HFFc6 (cell line): Measurements from ENCODE around the gene GRAMD1B. TPM values are rescaled to one million over a fixed set of nuclear protein-coding genes. Genes with fewer than 3 reads are reported as not detected.

Experiments used
- DNase-seq: peaks from one replicate; pipeline ENCODE4 v3.0.0-alpha.2; 2018
- H3K27ac Mint-ChIP-seq: 2 replicates; pipeline ENCODE4 v1.8.0; 2020; ENCODE audit warnings: mild to moderate bottlenecking, mixed read lengths
- H3K27me3 Mint-ChIP-seq: 2 replicates; pipeline ENCODE4 v1.8.0; 2021; ENCODE audit warnings: mild to moderate bottlenecking, moderate library complexity, mixed read lengths; ENCODE audit not compliant: insufficient read depth
- H3K36me3 Mint-ChIP-seq: 2 replicates; pipeline ENCODE4 v1.8.0; 2021; ENCODE audit warnings: low read depth, mixed read lengths
- H3K4me1 Mint-ChIP-seq: 2 replicates; pipeline ENCODE4 v1.8.0; 2020; ENCODE audit warnings: low read depth, mixed read lengths
- H3K4me3 Mint-ChIP-seq: 2 replicates; pipeline ENCODE4 v1.8.0; 2020; ENCODE audit warnings: mild to moderate bottlenecking, moderate library complexity, mixed read lengths
- H3K9me3 Mint-ChIP-seq: 2 replicates; pipeline ENCODE4 v1.8.0; 2020; ENCODE audit warnings: mild to moderate bottlenecking, mixed read lengths
- long read RNA-seq: library from polyadenylated mRNA; unstranded; transcript quantifications from one replicate; pipeline ENCODE4 v2.0.0, GENCODE V29; 2019
- total RNA-seq, 6 experiments: library from RNA; stranded (reverse); fragmentation: NEBNext Ultra II Directional; extraction: Animal tissue kit (Norgen Biotek cat#: 25700); gene quantifications; 2 replicates in 1 of 6; 3 replicates in 5 of 6; pipeline ENCODE4 v1.2.3, GENCODE V29; 2021
- TF ChIP-seq, protein P1 (sequence below): fragments of 200-600 bp; sonication (generic); IDR thresholded peaks from 2 replicates; pipeline ENCODE4 v1.5.0; 2021; ENCODE audit warnings: antibody characterized with exemption, mild to moderate bottlenecking

The GRAMD1B gene
- total RNA-seq, result 10 to 100 TPM; 46.1 to 54.5 (median 51.3) TPM
- long read RNA-seq, partial matches to known transcripts, result 1 of 12 reads
- long read RNA-seq, other reads (novel, unspliced or antisense), result 9 of 12 reads

DNA sequence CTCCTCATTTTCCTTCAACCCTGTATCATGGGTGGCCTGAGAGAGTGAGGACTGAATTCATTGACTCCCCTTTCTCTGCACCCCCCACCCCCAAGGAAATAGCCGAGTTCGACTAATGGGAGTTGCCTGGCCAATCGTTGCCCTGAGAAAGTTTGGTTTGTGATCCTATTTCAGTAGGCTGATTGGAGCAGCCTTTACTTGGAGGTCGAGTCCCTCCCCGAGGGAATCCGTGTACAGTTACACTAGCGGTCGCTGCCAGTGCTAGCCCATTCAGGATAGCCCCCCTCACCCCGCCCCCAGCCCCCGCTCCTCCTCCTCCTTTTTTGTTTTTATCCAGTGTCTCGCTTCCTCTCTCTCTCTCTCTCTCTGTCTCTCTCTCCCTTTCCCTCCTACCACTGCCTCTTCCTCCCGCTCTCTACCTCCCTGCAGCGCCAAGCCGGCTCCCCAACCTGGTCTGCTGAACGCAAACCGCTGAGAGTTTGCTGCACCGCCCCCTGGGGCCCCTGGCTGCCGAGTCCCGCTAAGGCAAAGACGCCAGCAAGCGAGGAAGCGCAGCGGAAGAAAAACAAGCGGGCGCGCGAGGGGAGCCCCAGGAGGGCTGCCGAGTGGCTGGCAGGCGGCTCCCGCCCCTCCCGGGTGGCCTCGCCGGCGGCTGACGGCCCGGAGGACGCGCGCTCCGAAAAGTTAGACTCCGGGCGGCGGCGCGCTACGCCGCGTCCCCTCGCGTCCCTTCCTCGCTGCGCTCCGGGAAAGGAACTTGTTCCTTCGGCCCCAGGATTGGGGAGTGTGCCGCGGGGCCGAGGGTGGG lies at the start of gene GRAMD1B:
Gene GRAMD1B (plus strand): TSS at position 357 of the 808 bp plus-strand sequence. CDS start 524 bp downstream, outside the sequence.
- Mint-ChIP-seq H3K27me3 (no peaks in the 10 kb centered on the region), H3K27ac (peak within 1 kb of the TSS; percentile 99), H3K4me3 (peak within 1 kb of the TSS; percentile 83), H3K9me3 (no peaks in the 10 kb centered on the region), H3K4me1 (peaks cover 77% of the 10 kb centered on the region), H3K36me3 (peaks cover 34% of the 10 kb centered on the region)
- peak; percentile 93 for DNase-seq
- TF ChIP-seq, protein P1, sequence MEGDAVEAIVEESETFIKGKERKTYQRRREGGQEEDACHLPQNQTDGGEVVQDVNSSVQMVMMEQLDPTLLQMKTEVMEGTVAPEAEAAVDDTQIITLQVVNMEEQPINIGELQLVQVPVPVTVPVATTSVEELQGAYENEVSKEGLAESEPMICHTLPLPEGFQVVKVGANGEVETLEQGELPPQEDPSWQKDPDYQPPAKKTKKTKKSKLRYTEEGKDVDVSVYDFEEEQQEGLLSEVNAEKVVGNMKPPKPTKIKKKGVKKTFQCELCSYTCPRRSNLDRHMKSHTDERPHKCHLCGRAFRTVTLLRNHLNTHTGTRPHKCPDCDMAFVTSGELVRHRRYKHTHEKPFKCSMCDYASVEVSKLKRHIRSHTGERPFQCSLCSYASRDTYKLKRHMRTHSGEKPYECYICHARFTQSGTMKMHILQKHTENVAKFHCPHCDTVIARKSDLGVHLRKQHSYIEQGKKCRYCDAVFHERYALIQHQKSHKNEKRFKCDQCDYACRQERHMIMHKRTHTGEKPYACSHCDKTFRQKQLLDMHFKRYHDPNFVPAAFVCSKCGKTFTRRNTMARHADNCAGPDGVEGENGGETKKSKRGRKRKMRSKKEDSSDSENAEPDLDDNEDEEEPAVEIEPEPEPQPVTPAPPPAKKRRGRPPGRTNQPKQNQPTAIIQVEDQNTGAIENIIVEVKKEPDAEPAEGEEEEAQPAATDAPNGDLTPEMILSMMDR, result peak; percentile 35; the same call in 1 of the 2 replicates

DNA sequence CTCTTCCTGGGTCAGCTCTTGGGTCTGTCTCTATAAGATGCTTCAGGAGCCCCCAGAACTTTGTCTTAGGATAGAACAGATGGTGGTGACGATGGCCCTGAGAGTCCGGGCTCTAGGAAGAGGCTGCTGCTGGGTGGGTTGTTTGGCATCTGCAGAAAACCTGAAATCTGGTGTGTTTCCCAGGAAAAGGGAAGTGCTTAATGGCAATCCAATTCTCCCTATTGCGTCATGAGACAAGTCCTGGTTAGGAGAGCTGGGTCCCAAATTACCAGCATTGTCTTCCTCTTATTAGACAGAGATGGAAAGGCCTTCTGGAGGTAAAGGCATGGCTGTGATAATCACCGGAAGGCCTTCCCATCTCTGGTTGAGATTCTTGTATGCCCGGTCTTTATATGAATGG lies 48.9 kb upstream of the GRAMD1B start:
- peaks cover 22% of the 10 kb centered on the region for H3K27me3 Mint-ChIP-seq
- no peak for DNase-seq
- peaks cover 10% of the 10 kb centered on the region; the same call in 1 of the 2 replicates for H3K4me1 Mint-ChIP-seq
- H3K4me3 Mint-ChIP-seq, result no peak overlapping the region
- H3K9me3 Mint-ChIP-seq, result no peaks in the 10 kb centered on the region
- TF ChIP-seq, protein P1, result no peak
- no peaks in the 10 kb centered on the region; the same call in 1 of the 2 replicates for H3K36me3 Mint-ChIP-seq
- no peak overlapping the region for H3K27ac Mint-ChIP-seq

- Mint-ChIP-seq H3K4me1 (peaks cover 10% of the 10 kb centered on the region; the same call in 1 of the 2 replicates), H3K36me3 (no peaks in the 10 kb centered on the region; the same call in 1 of the 2 replicates), H3K27ac (no peak overlapping the region), H3K27me3 (peaks cover 14% of the 10 kb centered on the region), H3K9me3 (no peaks in the 10 kb centered on the region), H3K4me3 (no peak overlapping the region)
- TF ChIP-seq, protein P1, result no peak
- no peak for DNase-seq
Measured at GRCh38 chr11:123381817-123382554, 48.1 kb upstream of the GRAMD1B start.

GRCh38 chr11:123382555-123383074 lies 47.5 kb upstream of the GRAMD1B start:
- Mint-ChIP-seq H3K4me3 (no peak overlapping the region), H3K36me3 (no peaks in the 10 kb centered on the region), H3K9me3 (no peaks in the 10 kb centered on the region), H3K4me1 (peaks cover 10% of the 10 kb centered on the region; the same call in 1 of the 2 replicates), H3K27ac (no peak overlapping the region), H3K27me3 (peaks cover 7% of the 10 kb centered on the region)
- DNase-seq, result no peak
- TF ChIP-seq, protein P1, result no peak

DNA sequence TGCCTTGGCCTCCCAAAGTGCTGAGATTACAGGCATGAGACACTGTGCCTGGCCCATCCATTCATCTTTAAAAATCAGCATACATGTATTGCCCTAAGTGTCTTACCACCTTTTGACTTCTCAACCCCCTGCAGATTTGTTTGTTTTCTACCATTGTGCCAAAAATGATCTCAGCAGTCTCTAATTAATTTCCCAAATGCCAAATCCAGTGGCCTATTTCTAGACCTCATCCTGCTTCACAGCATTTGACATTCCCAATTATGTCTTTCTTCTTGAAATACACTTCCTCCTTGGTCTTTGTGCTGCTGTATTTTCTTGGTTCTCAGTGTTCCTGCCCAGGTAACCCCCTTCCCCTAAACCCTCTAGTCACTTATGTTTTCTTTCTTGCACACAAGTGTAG lies 46.0 kb upstream of the GRAMD1B start:
- no peak for DNase-seq
- Mint-ChIP-seq H3K36me3 (no peaks in the 10 kb centered on the region), H3K27ac (no peak overlapping the region), H3K4me1 (peaks cover 5% of the 10 kb centered on the region; the same call in 1 of the 2 replicates), H3K27me3 (no peaks in the 10 kb centered on the region; the same call in none of the 2 replicates), H3K9me3 (no peaks in the 10 kb centered on the region), H3K4me3 (no peak overlapping the region)
- TF ChIP-seq, protein P1, result no peak
